HG03520 (cell line): Measurements from ENCODE around the gene AKAP10.
"Not testable (repeated sequence)": the region's sequence is repeated elsewhere in the genome, so short reads cannot be mapped to it uniquely, and the experiment has no call there.

Experiments
- ATAC-seq: cut with Tn5 transposase; IDR thresholded peaks from one replicate; pipeline ENCODE4 v1.9.1; 2021; ENCODE audit warnings: mild to moderate bottlenecking, moderate library complexity; ENCODE audit not compliant: unreplicated experiment

AKAP10 gene

DNA sequence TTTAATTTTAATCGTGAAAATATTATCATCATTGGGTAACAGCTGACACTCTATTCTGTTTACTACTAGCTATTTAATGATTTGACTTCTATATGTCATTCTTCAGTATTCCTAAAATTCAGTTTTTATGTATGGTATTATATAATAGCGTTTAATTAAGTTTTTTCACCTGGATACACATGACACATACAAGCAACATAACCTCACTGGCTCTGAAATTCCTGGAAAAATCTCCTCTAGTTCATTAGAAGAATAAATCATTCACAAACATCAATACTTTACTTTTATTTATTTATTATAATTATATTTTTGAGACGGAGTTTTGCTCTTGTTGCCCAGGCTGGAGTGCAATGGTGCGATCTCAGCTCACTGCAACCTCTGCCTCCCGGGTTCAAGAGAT, 44.0 kb downstream of the AKAP10 start:
- no peak for ATAC-seq

DNA sequence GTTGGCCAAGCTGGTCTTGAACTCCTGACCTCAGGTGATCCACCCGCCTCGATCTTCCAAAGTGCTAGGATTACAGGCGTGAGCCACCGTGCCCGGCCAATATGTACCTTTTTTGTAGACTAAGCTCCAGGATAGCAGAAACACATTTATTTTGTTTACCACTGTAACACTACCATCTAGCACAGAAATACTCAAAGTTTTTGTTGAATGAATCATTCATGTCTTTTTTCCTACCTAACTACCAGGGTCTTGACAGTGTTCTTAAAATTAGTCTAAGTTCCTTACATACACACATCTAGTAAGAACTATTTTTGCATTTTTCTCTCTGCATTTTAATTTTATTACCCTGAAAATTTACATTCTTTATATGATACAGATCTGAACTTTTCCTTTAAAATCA, 44.4 kb downstream of the AKAP10 start:
- no peak for ATAC-seq

DNA sequence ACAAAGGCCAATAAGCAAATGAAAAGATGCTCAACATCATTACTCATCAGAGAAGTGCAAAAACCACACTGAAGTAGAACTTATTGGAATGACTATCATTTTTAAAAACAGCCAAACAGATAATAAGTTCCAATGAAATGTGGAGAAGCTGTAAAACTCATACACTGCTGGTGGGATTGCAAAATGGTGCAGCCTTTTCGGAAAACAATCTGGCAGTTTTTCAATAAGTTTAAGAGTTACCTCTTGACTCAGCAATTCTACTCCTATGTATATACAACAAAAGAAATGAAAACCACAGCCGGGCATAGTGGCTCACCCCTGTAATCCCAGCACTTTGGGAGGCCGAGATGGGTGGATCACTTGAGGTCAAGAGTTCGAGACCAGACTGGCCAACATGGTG, 49.3 kb downstream of the AKAP10 start:
- ATAC-seq: no peak

DNA sequence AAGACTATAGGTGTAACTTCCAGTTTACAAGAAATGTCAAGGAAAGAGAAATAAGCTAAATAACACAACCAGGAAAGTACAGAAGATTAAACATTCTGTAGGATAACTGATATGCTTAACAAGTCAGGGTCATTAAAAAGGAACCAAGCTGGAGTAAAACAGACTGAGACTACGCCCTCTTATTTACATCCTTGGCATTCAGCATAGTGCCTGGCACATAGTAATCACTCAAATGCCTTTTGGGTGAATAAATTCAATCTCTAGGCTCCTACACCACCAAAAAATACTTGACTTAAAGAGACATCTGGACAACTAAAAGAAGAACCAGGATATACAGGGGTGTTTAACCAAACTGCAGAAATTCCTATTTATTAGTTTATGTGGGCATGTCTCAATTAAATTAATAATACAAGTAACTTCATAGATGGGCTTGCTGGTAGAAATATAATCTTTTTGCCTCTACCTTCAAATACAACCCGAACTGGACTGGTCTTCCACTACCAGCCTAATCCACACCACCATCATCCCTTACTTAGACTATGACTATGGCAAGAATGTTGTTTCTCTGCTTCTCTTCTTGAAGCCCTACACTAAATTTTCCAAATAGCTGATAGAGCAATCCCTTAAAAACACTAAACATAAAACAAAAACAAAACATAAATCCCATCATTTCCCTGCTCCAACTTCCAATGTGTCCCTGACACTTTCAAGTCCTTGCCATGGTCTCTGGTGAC, 62.2 kb downstream of the AKAP10 start:
- no peak for ATAC-seq

DNA sequence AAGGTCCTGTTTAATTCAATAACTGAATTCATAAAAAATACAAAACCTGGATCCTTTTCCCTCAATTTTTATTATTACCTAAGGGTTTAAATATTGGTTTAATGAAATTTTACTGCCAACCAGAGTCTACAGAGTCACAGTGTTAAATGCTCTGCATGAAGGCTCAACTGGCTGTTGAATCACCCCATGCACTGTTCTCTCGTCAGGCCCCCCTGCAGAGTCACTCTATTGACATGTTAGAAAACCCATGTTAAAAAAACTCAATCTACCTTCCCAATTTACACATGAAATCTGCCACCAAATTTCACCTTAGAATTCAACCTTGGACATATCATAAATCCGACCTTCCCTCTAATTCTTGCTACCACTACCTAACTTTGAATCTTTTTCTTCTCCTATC, 66.6 kb downstream of the AKAP10 start:
- ATAC-seq: no peak

DNA sequence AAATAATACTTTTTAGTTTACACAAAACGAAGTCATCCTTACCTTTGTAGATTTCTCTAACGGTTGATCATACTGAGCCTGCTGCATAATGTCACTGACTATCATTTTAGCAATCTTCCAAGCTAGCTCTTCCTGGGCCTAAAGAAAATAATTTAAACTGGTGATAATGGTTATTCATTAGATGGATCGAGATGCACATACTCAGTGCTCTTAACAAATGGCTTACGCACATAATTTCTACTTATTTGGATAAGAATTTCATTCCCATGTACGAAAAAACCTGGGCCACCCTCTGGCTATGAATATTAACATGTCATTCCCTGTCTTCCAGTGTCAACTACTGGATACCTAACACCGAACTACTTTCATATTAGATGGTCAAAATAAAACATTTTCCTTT, 68.5 kb downstream of the AKAP10 start:
- no peak for ATAC-seq

DNA sequence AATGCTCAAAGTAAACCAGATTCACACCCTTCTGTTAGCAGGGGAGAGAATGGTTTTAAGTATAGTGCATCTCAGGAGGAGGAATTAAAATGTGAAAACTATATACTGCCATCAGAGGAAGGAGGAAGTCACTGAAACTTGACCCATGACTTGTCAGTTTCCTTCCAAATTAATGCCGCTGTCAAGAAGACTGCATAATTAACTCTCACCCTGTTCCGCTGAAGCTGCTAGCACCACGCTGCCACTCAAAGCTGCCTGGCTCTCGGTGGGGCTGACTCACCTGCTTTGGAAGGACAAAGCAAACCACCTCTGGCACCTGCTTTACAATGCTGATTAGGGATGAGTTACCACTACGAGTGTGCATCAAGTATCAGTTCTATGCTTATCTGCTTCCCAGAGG, 72.1 kb downstream of the AKAP10 start:
- ATAC-seq: no peak

DNA sequence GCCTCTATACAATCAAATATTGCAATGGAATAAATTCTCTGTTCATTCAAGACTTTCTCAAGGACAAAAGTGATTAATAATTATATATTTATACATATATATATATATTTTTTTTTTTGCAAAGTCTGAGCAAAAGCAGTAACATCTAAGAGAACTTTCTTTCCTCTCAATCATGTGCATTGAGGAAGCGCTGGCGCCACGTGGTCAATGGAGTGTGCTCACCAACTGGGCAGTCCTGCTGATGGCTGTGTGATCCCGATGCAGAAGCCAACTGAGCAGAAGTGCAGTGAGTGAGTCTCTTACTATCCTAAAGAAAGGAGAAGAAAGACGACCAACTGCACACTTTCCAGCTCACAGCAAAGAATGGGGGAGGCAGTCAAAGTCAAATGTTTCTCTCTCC, 72.7 kb downstream of the AKAP10 start:
- no peak for ATAC-seq

DNA sequence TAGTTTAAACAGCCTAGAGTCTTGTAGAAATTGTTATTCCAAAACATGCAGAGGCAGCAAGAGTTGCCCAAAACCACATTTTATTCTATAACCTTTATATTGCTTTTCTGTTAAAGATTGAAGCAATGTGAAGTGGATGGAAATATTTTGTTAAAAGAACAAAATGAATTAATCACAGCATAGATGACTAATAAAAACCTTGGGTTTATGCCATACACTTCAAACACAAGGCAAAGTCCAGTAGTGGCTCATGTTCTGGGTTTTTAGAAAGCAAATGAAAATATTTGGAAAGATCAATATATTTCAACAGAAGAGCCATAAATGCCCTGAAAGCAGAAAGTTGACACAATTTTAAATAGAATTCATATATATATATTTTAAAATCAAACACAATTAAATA, 73.2 kb downstream of the AKAP10 start:
- no peak for ATAC-seq

DNA sequence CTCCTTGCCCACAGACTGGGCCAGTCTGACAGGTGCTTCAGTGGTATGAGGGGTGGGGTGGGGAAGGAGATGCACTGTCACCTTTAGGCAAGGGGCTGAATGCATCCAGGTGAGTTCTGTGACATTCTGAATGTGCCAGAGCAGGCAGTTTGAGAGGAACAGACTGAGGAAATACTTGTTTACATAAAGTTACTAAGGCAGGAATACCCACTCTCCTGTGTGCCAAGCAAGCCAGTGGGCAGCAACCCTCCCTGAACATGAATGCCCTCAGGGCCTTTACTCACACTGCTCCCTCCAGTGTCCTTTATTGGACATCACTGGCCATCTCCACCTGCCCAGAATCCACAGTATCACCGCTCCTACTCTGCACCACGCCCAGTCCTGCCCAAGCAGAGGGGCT, 76.8 kb downstream of the AKAP10 start:
- no peak for ATAC-seq

DNA sequence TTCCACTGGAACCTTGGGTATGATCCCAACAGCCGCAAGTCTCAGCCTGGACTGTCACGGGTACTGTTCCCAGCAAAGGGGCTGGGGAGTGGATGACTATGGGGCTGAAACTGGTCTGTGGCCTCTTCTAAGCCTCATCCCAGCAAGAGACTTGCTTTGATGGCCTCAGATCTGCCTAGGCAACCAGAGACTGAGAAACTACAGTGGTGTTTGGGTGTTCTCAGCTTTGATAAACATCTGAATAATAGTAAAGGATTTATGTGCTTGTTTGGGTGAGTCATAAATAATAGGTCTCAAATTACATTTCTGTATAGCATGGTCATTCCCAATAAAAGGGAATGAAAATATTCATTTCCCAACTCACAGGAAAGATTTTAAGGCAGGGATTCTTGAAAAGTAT, 79.7 kb downstream of the AKAP10 start:
- ATAC-seq: no peak

DNA sequence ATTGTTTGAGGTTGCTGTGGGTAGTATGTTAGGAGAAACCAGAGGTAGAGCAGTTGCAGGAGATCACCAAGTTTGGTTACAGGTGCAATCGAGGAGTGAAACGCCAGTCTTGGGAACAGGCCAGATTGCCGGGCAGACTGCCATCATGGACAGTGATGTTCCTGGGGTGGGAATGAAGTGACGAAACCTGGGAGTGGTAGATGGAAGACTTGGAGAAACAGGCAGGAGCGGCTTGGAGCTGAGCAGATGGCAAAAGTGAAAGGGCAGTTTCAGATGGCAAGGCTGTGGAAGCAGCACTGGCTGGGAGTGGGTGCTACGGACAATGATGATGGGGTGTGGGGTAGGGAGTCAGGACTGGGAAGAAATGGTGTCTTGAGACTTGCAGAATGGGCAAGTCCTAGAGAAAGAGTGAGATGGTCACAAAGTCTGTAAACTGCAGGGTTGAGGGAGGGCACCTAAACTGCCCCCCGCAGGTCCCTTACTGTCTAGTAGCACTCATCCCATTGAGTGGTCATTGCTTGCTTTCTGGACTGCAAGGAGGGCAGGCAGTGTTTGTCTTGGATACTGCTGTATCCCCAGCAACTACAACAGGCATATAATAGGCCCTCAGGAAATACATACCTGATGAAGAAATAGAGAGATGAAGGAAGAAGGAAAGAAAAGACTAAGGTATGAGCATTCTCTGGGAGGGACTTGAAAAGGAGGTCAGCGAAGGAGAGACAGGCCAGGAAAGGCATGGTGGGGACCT, 80.4 kb downstream of the AKAP10 start:
- no peak for ATAC-seq

DNA sequence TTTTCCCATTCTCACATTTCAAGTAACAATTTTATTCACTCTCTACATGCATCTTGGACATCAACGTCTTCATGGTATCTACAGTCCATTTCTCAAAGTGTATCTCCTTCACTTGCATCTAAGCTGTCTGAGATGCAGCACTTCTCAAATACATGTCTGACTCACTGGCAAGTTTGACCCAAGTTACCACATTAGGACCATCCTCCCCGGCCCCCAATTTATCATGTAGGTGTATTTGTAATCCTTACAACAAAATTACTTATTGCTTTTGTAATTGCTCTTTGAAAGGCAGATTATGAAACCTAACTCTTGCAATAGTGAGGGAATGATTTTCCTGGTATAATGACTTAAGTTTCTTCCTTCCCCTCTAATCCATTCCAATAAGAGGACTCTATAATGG, 80.9 kb downstream of the AKAP10 start:
- no peak for ATAC-seq

DNA sequence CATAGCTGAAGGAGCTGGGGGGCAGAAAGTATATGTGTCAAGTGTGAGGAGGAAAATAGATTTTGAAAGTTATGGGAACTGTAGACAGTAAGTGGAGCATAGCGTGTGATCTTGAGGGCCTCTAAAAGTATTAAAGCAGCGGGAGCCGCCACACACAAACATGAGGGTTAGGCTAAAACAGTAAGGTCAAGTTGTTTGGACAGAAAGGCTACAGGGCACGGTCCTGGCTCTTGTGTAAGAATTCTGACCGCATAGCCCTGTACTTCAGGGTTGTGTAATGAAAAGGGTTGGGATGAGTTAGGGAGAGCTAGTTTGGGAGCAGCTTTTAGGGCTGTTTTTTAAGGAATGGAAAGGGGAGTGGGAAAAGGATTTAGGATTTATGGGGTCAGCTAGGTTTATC, 87.1 kb downstream of the AKAP10 start:
- not testable (repeated sequence) for ATAC-seq

DNA sequence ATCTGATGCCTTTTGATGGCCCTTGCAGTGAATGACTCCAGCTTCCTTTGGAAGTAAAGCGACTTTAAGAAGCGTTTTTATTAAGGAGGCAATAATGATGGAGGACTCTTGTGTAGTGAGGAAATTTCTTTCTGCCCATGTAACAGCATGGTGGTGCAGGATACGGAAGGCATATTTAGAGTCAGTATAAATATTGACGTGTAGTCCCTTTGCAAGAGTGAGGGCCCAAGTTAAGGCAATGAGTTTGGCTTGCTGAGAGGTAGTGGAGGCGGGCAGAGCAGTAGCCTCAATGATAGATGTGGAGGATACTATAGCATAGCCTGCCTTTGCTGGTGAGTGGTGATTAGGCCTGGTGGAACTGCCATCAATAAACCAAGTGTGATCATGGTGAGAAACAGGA, 87.6 kb downstream of the AKAP10 start:
- not testable (repeated sequence) for ATAC-seq

DNA sequence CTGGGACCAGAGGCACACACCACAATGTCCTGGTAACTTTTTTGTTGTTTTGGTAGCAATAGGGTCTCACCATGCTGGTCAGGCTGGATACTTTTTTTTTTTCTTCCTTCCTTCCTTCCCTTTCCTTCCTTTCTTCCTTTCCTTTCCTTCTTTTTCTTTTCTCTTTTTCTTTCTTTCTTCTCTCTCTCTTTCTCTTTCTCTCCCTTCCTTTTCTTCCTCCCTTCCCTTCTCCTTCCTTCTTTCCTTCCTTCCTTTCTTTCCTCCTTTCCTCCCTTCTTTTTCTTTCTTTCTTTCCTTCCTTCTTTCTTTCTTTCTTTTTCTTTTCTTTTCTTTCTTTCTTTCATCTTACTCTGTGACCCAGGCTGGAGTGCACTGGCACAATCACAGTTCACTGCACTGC, 91.5 kb downstream of the AKAP10 start:
- ATAC-seq: no peak

DNA sequence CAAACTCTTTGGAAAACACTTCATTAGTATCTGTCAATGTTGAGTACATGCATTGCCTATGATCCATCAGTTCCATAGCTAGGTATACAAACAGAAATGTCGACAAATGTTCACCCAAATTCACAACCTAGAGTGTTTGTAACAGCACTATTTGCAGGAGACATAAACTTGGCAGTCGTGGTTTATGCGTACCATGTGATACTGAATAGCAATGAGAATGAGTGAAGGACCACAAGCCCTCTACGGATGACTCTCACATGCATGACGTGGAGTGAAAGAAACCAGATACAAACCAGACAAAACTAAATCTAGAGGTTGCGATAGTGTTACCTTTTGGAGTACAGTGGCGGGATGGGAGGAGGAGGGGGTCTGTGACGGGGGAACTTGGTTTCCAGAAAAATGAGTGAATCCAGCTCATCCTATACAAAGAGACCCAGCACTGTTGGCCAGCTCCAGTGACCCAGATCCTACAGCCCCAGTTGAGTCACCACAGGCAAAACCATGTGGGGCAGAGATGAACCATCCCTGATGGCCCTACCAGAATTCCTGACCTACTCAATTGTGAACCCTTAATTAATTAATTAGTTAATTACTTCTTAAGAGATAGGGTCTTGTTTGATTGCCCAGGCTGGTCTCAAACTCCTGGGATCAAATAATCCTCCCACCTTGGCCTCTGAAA, 94.0 kb downstream of the AKAP10 start:
- no peak for ATAC-seq

DNA sequence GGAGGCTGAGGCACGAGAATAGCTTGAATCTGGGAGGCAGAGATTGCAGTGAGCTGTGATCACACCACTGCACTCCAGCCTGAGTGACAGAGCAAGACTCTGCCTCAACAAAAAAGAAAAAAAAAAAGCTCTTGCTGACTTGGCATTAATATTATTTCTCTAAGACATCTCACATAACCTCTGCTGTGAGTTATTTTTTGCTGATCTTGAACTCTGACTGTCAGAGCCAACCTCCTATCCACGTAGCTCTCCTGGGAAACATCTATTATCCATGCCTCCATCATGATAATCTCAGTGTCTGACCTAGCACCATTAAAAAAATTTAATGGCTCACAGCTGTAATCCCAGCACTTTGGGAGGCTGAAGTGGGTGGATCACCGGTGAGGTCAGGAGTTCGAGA, 97.2 kb downstream of the AKAP10 start:
- no peak for ATAC-seq

DNA sequence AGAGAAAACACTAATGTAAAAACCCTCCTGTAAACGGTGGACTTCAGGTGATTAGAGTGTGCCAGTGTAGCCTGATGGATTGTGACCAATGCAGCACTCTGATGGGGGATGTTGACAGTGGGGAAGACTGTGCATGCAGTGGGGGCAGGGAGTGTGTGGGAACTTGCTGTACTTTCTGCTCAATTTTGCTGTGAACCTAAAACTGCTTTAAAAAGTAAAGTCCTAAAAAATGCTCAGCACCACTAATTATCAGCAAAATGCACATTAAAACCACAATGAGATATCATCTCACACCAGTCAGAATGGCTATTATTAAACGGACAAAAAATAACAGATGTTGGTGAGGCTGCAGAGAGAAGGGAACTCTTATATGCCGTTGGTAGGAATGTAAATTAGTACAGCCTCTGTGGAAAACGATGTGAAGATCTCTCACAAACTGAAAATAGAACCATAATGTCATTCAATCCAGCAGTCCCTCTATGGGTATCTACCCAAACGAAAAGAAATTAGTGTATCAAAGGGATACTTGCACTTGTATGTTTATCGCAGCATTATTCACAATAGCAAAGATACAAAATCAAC, 100.2 kb downstream of the AKAP10 start:
- no peak for ATAC-seq

DNA sequence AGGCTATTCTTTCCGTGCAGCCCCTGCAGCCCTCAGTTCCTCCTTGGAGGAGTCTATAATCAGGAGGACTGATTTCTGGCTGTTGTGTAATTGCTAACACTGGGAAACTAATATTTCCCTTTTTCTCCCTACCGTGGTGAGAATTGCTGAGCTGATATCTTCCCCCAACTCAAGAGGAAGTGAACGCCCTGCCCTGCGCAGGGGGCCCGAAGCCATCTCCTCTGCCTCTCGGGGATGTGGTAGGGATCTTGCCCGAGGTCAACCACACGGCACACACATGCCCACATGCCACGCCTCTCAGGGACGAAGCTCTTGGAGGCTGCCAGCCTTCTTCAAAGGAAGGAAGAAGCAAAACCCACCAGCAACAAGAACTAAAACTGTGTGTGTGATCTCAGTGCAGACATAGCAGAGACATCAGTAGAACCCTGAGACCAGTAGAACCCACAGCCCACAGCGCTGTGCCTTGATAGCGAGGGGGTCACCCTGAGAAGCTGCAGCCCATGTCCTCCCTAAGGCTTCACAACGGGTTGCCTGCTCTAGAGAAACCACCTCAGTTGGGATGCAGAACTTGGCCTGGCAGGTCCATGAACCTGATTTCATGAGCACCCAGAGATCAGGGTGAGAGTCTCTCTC, 101.0 kb downstream of the AKAP10 start:
- no peak for ATAC-seq

DNA sequence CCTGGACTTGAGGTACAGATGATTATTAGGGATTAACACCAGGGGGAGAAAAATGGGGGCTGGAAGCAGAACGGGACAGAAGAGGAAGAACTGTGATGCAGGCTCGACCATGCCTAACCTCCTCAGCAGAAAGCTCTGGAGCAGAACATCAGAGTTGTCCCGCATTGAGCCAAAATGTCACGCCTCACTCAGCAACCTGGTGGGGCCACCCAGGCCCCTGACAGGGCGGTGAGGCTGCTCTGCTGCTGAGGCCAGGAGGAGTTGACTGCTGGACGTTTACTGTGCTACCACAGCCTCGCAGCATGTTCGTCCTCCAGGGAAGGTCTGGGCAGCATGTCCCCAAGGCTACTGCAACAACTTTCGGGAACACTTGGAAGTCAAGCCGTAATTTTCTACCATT, 103.4 kb downstream of the AKAP10 start:
- no peak for ATAC-seq
